H1 (cell line): ENCODE data around the gene TEX14. TPM values are rescaled to one million over a fixed set of nuclear protein-coding genes. Genes with fewer than 3 reads are reported as not detected.

Source experiments
- CTCF ChIA-PET: fragments of 300-600 bp; sonication (Branson Sonifier 250); formaldehyde crosslinking; loops from one replicate; lab custom pipeline; 2021; ENCODE audit not compliant: partially characterized antibody; lab: Charles Lee
- POLR2A ChIA-PET: fragments of 300-600 bp; sonication (Branson Sonifier 250); formaldehyde crosslinking; loops from one replicate; lab custom pipeline; 2021; ENCODE audit warnings: inconsistent platforms; ENCODE audit not compliant: partially characterized antibody; lab: Charles Lee
- DNase-seq, 2 experiments: peaks; one replicate each; pipeline versions ENCODE4 v3.0.0 to v3.0.0-alpha.2; 2010 to 2022; ENCODE audit warnings: low spot score in 2 of 2, low read depth in 1 of 2, mixed read lengths in 1 of 2
- FAIRE-seq: peaks from 2 replicates; lab custom pipeline; 2011; peaks lifted over from hg19 to GRCh38; lab: Jason Lieb, UNC
- H2AFZ ChIP-seq: 2 replicates; pipeline ENCODE4 v1.8.1; 2012; ENCODE audit warnings: low read length, inconsistent platforms
- H2AK5ac ChIP-seq: 2 replicates; pipeline ENCODE4 v1.6.1; 2013; ENCODE audit warnings: low read depth, low read length
- H2BK120ac ChIP-seq: replicated peaks from 2 replicates; pipeline ENCODE3; 2013; ENCODE audit warnings: low read depth, low read length, inconsistent platforms
- H2BK12ac ChIP-seq: 2 replicates; pipeline ENCODE4 v1.6.1; 2013; ENCODE audit warnings: low read depth, low read length
- H2BK15ac ChIP-seq: 2 replicates; pipeline ENCODE4 v1.6.1; 2013; ENCODE audit warnings: low read length
- H2BK20ac ChIP-seq: 2 replicates; pipeline ENCODE4 v1.6.1; 2013; ENCODE audit warnings: low read length
- H2BK5ac ChIP-seq: 2 replicates; pipeline ENCODE4 v1.6.1; 2013; ENCODE audit warnings: low read depth, low read length
- H3K14ac ChIP-seq: 2 replicates; pipeline ENCODE4 v1.6.1; 2013; ENCODE audit warnings: inconsistent platforms; ENCODE audit not compliant: insufficient read length
- H3K18ac ChIP-seq: 2 replicates; pipeline ENCODE4 v1.6.1; 2013; ENCODE audit warnings: low read length; ENCODE audit errors: extremely low read depth
- H3K23ac ChIP-seq: 2 replicates; pipeline ENCODE4 v1.6.1; 2013; ENCODE audit warnings: inconsistent platforms; ENCODE audit not compliant: insufficient read length
- H3K23me2 ChIP-seq: 2 replicates; pipeline ENCODE4 v1.6.1; 2013; ENCODE audit warnings: low read depth, low read length
- H3K27ac ChIP-seq: 2 replicates; pipeline ENCODE4 v1.6.1; 2011; ENCODE audit warnings: low read depth, low read length, inconsistent platforms
- H3K27me3 ChIP-seq, 4 experiments: replicated peaks in 1 of 4; 1 replicate in 1 of 4; 2 replicates in 3 of 4; pipeline versions ENCODE4 v1.6.1 to v1.8.1; 2011 to 2013; ENCODE audit warnings: low read length in 3 of 4, mild to moderate bottlenecking in 3 of 4, inconsistent platforms in 2 of 4, mixed read lengths in 2 of 4, moderate library complexity in 1 of 4; ENCODE audit not compliant: control insufficient read depth in 3 of 4, insufficient read depth in 3 of 4; ENCODE audit errors: extremely low read depth in 1 of 4
- H3K36me3 ChIP-seq, 4 experiments: 2 replicates each; pipeline versions ENCODE4 v1.6.1 to v1.8.1; 2011 to 2013; ENCODE audit warnings: mild to moderate bottlenecking in 4 of 4, low read length in 3 of 4, moderate library complexity in 2 of 4, control low read depth in 1 of 4, inconsistent platforms in 1 of 4; ENCODE audit not compliant: insufficient read depth in 4 of 4, control insufficient read depth in 2 of 4
- H3K4ac ChIP-seq: replicated peaks from 2 replicates; pipeline ENCODE3; 2013; ENCODE audit warnings: low read length, low read depth, mixed read lengths, inconsistent platforms; ENCODE audit not compliant: insufficient read length
- H3K4me1 ChIP-seq, 4 experiments: replicated peaks in 1 of 4; 1 replicate in 1 of 4; 2 replicates in 3 of 4; pipeline versions ENCODE4 v1.6.1 to v1.8.1; 2011 to 2013; ENCODE audit warnings: low read length in 3 of 4, inconsistent platforms in 2 of 4, mixed read lengths in 1 of 4; ENCODE audit not compliant: insufficient read depth in 4 of 4, control insufficient read depth in 3 of 4
- H3K4me2 ChIP-seq, 2 experiments: 2 replicates each; pipeline versions ENCODE4 v1.6.1 to v1.8.1; 2011 to 2013; ENCODE audit warnings: low read depth in 2 of 2, low read length in 2 of 2, control low read depth in 1 of 2, inconsistent platforms in 1 of 2, mild to moderate bottlenecking in 1 of 2; ENCODE audit not compliant: insufficient read depth in 1 of 2
- H3K4me3 ChIP-seq, 4 experiments: fragments of 200-600, 300-600 bp in 1 of 4; sonication (generic), shearing (Covaris generic), sonication (Bioruptor Twin) in 1 of 4; 2 replicates each; pipeline versions ENCODE4 v1.5.1 to v1.8.1; 2011 to 2016; ENCODE audit warnings: low read length in 4 of 4, low read depth in 3 of 4, control low read depth in 2 of 4, inconsistent platforms in 2 of 4, mild to moderate bottlenecking in 2 of 4, mixed read lengths in 1 of 4, moderate library complexity in 1 of 4; ENCODE audit not compliant: insufficient read depth in 2 of 4; ENCODE audit errors: extremely low read depth in 1 of 4
- H3K56ac ChIP-seq: replicated peaks from 2 replicates; pipeline ENCODE3; 2013; ENCODE audit warnings: low read depth, mild to moderate bottlenecking, mixed read lengths, low read length, inconsistent platforms; ENCODE audit not compliant: insufficient read length
- H3K79me1 ChIP-seq: 2 replicates; pipeline ENCODE4 v1.6.1; 2013; ENCODE audit warnings: low read depth, low read length, control low read depth
- H3K79me2 ChIP-seq, 2 experiments: 2 replicates each; pipeline versions ENCODE4 v1.6.1 to v1.8.1; 2012 to 2013; ENCODE audit warnings: low read length in 2 of 2, mild to moderate bottlenecking in 2 of 2, inconsistent platforms in 1 of 2; ENCODE audit not compliant: insufficient read depth in 2 of 2, control insufficient read depth in 1 of 2
- H3K9ac ChIP-seq, 4 experiments: replicated peaks in 1 of 4; 1 replicate in 1 of 4; 2 replicates in 3 of 4; pipeline versions ENCODE4 v1.6.1 to v1.8.1; 2011 to 2013; ENCODE audit warnings: low read depth in 3 of 4, low read length in 3 of 4, control low read depth in 2 of 4, mild to moderate bottlenecking in 2 of 4, moderate library complexity in 2 of 4, inconsistent platforms in 1 of 4; ENCODE audit errors: extremely low read depth in 1 of 4
- H3K9me3 ChIP-seq, 2 experiments: 2 replicates each; pipeline versions ENCODE4 v1.6.1 to v1.8.1; 2012 to 2013; ENCODE audit warnings: mild to moderate bottlenecking in 2 of 2, moderate library complexity in 2 of 2, control low read depth in 1 of 2, inconsistent platforms in 1 of 2, low read depth in 1 of 2, low read length in 1 of 2, mixed read lengths in 1 of 2; ENCODE audit not compliant: insufficient read depth in 2 of 2
- H4K20me1 ChIP-seq, 2 experiments: replicated peaks in 1 of 2; 2 replicates each; pipeline versions ENCODE3 to v1.8.1; 2011 to 2013; ENCODE audit warnings: inconsistent platforms in 2 of 2, low read length in 2 of 2, mild to moderate bottlenecking in 1 of 2; ENCODE audit not compliant: insufficient read depth in 2 of 2, control insufficient read depth in 1 of 2
- H4K5ac ChIP-seq: 2 replicates; pipeline ENCODE4 v1.6.1; 2013; ENCODE audit warnings: low read length, low read depth, mixed read lengths, inconsistent platforms; ENCODE audit not compliant: insufficient read length
- H4K8ac ChIP-seq: 2 replicates; pipeline ENCODE4 v1.8.0; 2013; ENCODE audit warnings: mild to moderate bottlenecking, moderate library complexity, low read length, inconsistent platforms; ENCODE audit not compliant: insufficient read depth; ENCODE audit errors: extremely low read depth
- H4K91ac ChIP-seq: replicated peaks from 2 replicates; pipeline ENCODE3; 2013; ENCODE audit warnings: low read length, mixed read lengths, inconsistent platforms; ENCODE audit not compliant: insufficient read length
- CTBP2 ChIP-seq: IDR thresholded peaks from 2 replicates; pipeline ENCODE4 v1.7.0; 2011; ENCODE audit warnings: borderline replicate concordance, mild to moderate bottlenecking, moderate library complexity, mixed read lengths, low read length; ENCODE audit not compliant: insufficient read depth, insufficient read length
- NRF1 ChIP-seq: IDR thresholded peaks from 2 replicates; pipeline ENCODE4 v1.6.1; 2011; ENCODE audit warnings: mild to moderate bottlenecking, low read depth, low read length, improper control_type of control experiment
- SAP30 ChIP-seq: fragments of 300-600 bp; sonication (generic); IDR thresholded peaks from 2 replicates; pipeline ENCODE4 v1.7.1; 2012; ENCODE audit warnings: low read length, moderate library complexity, mild to moderate bottlenecking, inconsistent platforms; ENCODE audit not compliant: insufficient read depth, insufficient replicate concordance
- SIN3A ChIP-seq, 2 experiments: IDR thresholded peaks in 1 of 2; conservative IDR thresholded peaks in 1 of 2; 2 replicates each; pipeline ENCODE4 v1.6.1; 2011 to 2012; ENCODE audit warnings: low read length in 2 of 2, improper control_type of control experiment in 1 of 2, low read depth in 1 of 2, mild to moderate bottlenecking in 1 of 2
- WGBS, 2 experiments: shearing (Covaris generic) in 1 of 2; methylation state at CpG; one replicate each; pipeline versions ENCODE4 v1.1.6 to v1.1.7; 2013 to 2015; ENCODE audit warnings: low lambda C conversion rate in 2 of 2, mixed read lengths in 2 of 2, inconsistent platforms in 1 of 2, low coverage in 1 of 2, missing lambda C conversion rate in 1 of 2; ENCODE audit not compliant: insufficient replicate concordance in 2 of 2, insufficient coverage in 1 of 2, insufficient read length in 1 of 2; ENCODE audit errors: extremely low coverage in 1 of 2, missing lambda C conversion rate in 1 of 2; 5-methylcytosine and 5-hydroxymethylcytosine counted together
- polyA plus RNA-seq, 7 experiments: library from polyadenylated mRNA; depleted of rRNA in 3 of 7; stranded (reverse) in 5 of 7; unstranded in 2 of 7; fragments of >200 nt in 5 of 7; fragments of 200-250 nt in 2 of 7; gene quantifications; 1 replicate in 5 of 7; 2 replicates in 1 of 7; 4 replicates in 1 of 7; pipeline versions ENCODE4 v1.2.1 to v1.2.3, GENCODE V29; 2011 to 2013; ENCODE audit warnings: missing spikeins in 2 of 7, mixed read lengths in 2 of 7
- total RNA-seq: library from RNA; stranded (reverse); fragmentation: NEBNext Ultra II Directional; extraction: Animal tissue kit (Norgen Biotek cat#: 25700); gene quantifications from 2 replicates; pipeline ENCODE4 v1.2.1, GENCODE V29; 2021

The TEX14 gene
- total and polyA plus RNA-seq, 2 of the 8 experiments (the other 6 are each of a cell fraction or from before 2014, with no cell fraction given), result 0.83 to 2.5 TPM

DNA sequence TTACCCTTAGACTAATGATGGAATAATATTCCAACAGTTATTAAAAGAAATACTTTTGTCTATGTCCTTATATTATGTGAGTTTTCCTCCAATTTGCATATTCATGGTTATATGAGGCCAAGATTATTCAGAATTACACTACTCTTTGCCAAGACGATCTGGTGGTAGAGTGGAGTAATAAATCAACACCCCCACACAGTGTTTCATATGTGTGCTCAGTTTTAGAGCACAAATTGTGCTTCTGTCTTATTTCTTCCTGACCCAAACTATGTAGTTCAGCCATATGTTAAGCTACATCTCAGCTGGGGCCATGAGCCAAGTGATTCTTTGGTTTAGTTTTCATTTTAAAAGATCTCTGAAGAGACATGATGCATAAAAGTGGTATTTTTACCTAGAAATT is 37.0 kb upstream of the TEX14 start:
- no peak overlapping the region for H3K14ac ChIP-seq
- CTCF ChIA-PET, result interaction anchor here (0.7 to 1.0 kb wide), 3 partner anchors 18 to 360 kb away, joined by 3 read pairs; no protein-coding TSS in a partner anchor
- H4K91ac ChIP-seq, result no peak overlapping the region
- H3K4me2 ChIP-seq, result no peak overlapping the region
- H3K27me3 ChIP-seq, result no peaks in the 10 kb centered on the region
- H2BK20ac ChIP-seq, result no peak overlapping the region
- H3K79me2 ChIP-seq, result no peaks in the 10 kb centered on the region
- no peaks in the 10 kb centered on the region for H3K79me1 ChIP-seq
- H3K18ac ChIP-seq, result no peak overlapping the region
- no peak overlapping the region for H3K56ac ChIP-seq
- H2BK12ac ChIP-seq, result no peak overlapping the region
- FAIRE-seq (no peak), DNase-seq (no peak)
- H3K9ac ChIP-seq, result no peak overlapping the region
- H3K36me3 ChIP-seq, result no peaks in the 10 kb centered on the region
- no peak overlapping the region for H3K4me3 ChIP-seq
- H2AFZ ChIP-seq, result no peak overlapping the region
- POLR2A ChIA-PET, result interaction anchor here (0.6 kb wide), 1 partner anchor 404 kb away, joined by 3 read pairs; no protein-coding TSS in a partner anchor
- no peak overlapping the region for H2AK5ac ChIP-seq
- 75% methylated on average over 1 of the region's 1 CpG; no CpG with 5 or more reads in 1 of the 2 experiments for WGBS, 2 experiments
- no peaks in the 10 kb centered on the region for H3K4me1 ChIP-seq
- H2BK15ac ChIP-seq, result no peak overlapping the region
- no peaks in the 10 kb centered on the region for H4K20me1 ChIP-seq
- H3K23ac ChIP-seq, result no peak overlapping the region
- no peak overlapping the region for H4K5ac ChIP-seq
- H2BK5ac ChIP-seq, result no peak overlapping the region
- H3K4ac ChIP-seq, result no peak overlapping the region
- no peak overlapping the region for H4K8ac ChIP-seq
- no peak overlapping the region for H3K27ac ChIP-seq
- no peaks in the 10 kb centered on the region for H3K9me3 ChIP-seq
- H3K23me2 ChIP-seq, result no peaks in the 10 kb centered on the region
- no peak overlapping the region for H2BK120ac ChIP-seq
- TF ChIP-seq CTBP2, result no peak
- TF ChIP-seq SAP30, result no peak
- TF ChIP-seq NRF1, result no peak
- TF ChIP-seq SIN3A (conservative IDR thresholded peaks at IDR 0.05 in 1 of 2, IDR thresholded peaks at IDR 0.05 in 1 of 2; ENCODE audit: low read depth in 1 of 2, low read length in 2 of 2), result no peak
